Measurements from ENCODE around the gene STUB1.

STUB1 gene

GRCh38 chr16:725463-726187 lies 45.4 kb downstream of the STUB1 start:
- DNase-seq (ENCODE audit: low spot score), result no peak

- no peak for DNase-seq (ENCODE audit: low spot score)
Observed at GRCh38 chr16:726188-726437, 45.9 kb downstream of the STUB1 start.

- DNase-seq (ENCODE audit: low spot score), result peak; percentile 81
Observed at GRCh38 chr16:726438-727290, 46.5 kb downstream of the STUB1 start, which contains the start of the genes CCDC78 and HAGHL. CCDC78 (minus strand) TSS chr16:726443; CDS start chr16:726367, 76 bp downstream. HAGHL (plus strand) TSS chr16:727106; CDS start chr16:727510, 404 bp downstream.

- no peak for DNase-seq (ENCODE audit: low spot score)
Observed at GRCh38 chr16:727291-727977, 47.2 kb downstream of the STUB1 start.

GRCh38 chr16:728131-728889 lies 48.1 kb downstream of the STUB1 start:
- DNase-seq (ENCODE audit: low spot score), result peak; percentile 81

GRCh38 chr16:728890-729744 lies 48.9 kb downstream of the STUB1 start:
- DNase-seq (ENCODE audit: low spot score), result no peak

GRCh38 chr16:729768-730665 lies 49.8 kb downstream of the STUB1 start:
- DNase-seq (ENCODE audit: low spot score), result no peak

GRCh38 chr16:730666-731509 lies 50.7 kb downstream of the STUB1 start:
- no peak for DNase-seq (ENCODE audit: low spot score)

GRCh38 chr16:732332-732731 lies 52.1 kb downstream of the STUB1 start:
- no peak for DNase-seq (ENCODE audit: low spot score)
